Testis (tissue), 3 donors: ENCODE results near the gene JAGN1. TPM values are rescaled to one million over a fixed set of nuclear protein-coding genes. Genes with fewer than 3 reads are reported as not detected.

ENCODE experiments used
- DNase-seq: peaks from one replicate; pipeline ENCODE4 v3.0.0-alpha.2; 2019
- H3K27ac ChIP-seq, 2 donors: fragments of 200-600 bp; sonication (generic); one replicate each; pipeline ENCODE4 v1.5.1; 2019
- H3K27me3 ChIP-seq: fragments of 200-600 bp; sonication (generic); one replicate; pipeline ENCODE4 v1.5.1; 2019
- H3K36me3 ChIP-seq: fragments of 200-600 bp; sonication (generic); one replicate; pipeline ENCODE4 v1.5.1; 2017; ENCODE audit warnings: low read depth; ENCODE audit errors: missing control alignments
- H3K4me1 ChIP-seq: fragments of 200-600 bp; sonication (generic); one replicate; pipeline ENCODE4 v1.5.1; 2019
- H3K4me3 ChIP-seq, 2 donors: fragments of 200-600 bp; sonication (generic); one replicate each; pipeline ENCODE4 v1.5.1; 2017 to 2019
- H3K9me3 ChIP-seq: fragments of 200-600 bp; sonication (generic); one replicate; pipeline ENCODE4 v1.5.1; 2017
- POLR2A ChIP-seq: fragments of 450-650 bp; IDR thresholded peaks from one replicate; pipeline ENCODE4 v1.6.1; 2017; ENCODE audit warnings: antibody characterized with exemption, mild to moderate bottlenecking, moderate library complexity
- WGBS, 2 donors: methylation state at CpG; one replicate each; pipeline ENCODE4 v1.1.5; 2018; 5-methylcytosine and 5-hydroxymethylcytosine counted together
- intact Hi-C: fragments of 100-400 bp; cut with DNase I; formaldehyde crosslinking; loops from one replicate; pipeline ENCODE4 v1.15.1; 2023; ENCODE audit warnings: low total_unique reads
- polyA plus RNA-seq: library from polyadenylated mRNA; stranded (reverse); fragments of 350-450 nt; fragmentation: Illumina TruSeq; extraction: RNeasy Lipid Tissue Mini Kit (QIAGEN cat#74804); gene quantifications from one replicate; pipeline ENCODE4 v1.2.3, GENCODE V29; 2014; ENCODE audit warnings: low read depth, low replicate concordance; ENCODE audit not compliant: insufficient read depth
- total RNA-seq, 2 donors: library from RNA; depleted of rRNA; stranded (reverse); fragments of >200 nt; gene quantifications; one replicate each; pipeline ENCODE4 v1.2.3, GENCODE V29; 2016
- TF ChIP-seq, protein P1 (sequence below), 3 experiments: fragments of 450-650 bp in 2 of 3; fragments of 200-600 bp in 1 of 3; sonication (generic) in 1 of 3; IDR thresholded peaks; one replicate each; pipeline ENCODE4 v1.5.1; 2016 to 2019; ENCODE audit warnings: antibody characterized with exemption in 3 of 3, mild to moderate bottlenecking in 2 of 3, moderate library complexity in 1 of 3

Gene JAGN1
- total and polyA plus RNA-seq, 3 donors from 2014 or later, result 33.3 to 39.8 (median 36.0) TPM

DNA sequence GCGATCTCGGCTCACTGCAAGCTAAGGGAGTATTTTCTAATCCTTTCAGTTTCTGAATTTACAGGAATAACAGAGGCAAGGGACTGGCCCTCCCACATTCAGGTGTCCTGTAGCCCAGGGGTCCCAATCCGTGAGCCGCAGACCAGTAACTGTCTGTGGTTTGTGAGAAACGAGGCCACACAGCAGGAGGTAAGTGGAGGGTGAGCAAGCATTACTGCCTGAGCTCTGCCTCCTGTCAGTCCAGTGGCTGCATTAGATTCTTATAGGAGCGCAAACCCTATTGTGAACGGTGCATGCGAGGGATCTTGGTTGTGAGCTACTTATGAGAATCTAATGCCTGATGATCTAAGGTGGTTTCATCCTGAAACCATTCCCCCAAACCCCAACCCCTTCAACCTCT lies 21.5 kb downstream of the JAGN1 start:
- Histone ChIP-seq H3K27ac (no peak overlapping the region), H3K4me3 (no peak overlapping the region), H3K9me3 (no peaks in the 10 kb centered on the region), H3K27me3 (no peaks in the 10 kb centered on the region), H3K4me1 (peaks cover 17% of the 10 kb centered on the region), H3K36me3 (no peaks in the 10 kb centered on the region)
- intact Hi-C loops, result no loop called here
- TF ChIP-seq, protein P1, sequence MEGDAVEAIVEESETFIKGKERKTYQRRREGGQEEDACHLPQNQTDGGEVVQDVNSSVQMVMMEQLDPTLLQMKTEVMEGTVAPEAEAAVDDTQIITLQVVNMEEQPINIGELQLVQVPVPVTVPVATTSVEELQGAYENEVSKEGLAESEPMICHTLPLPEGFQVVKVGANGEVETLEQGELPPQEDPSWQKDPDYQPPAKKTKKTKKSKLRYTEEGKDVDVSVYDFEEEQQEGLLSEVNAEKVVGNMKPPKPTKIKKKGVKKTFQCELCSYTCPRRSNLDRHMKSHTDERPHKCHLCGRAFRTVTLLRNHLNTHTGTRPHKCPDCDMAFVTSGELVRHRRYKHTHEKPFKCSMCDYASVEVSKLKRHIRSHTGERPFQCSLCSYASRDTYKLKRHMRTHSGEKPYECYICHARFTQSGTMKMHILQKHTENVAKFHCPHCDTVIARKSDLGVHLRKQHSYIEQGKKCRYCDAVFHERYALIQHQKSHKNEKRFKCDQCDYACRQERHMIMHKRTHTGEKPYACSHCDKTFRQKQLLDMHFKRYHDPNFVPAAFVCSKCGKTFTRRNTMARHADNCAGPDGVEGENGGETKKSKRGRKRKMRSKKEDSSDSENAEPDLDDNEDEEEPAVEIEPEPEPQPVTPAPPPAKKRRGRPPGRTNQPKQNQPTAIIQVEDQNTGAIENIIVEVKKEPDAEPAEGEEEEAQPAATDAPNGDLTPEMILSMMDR (IDR thresholded peaks at IDR 0.05), result no peak
- TF ChIP-seq POLR2A, result no peak
- no peak for DNase-seq
- WGBS, 2 donors, result 93 to 99% methylated on average over 5 to 8 of the region's 8 CpGs

- Histone ChIP-seq H3K9me3 (no peaks in the 10 kb centered on the region), H3K27ac (no peak overlapping the region), H3K27me3 (no peaks in the 10 kb centered on the region), H3K36me3 (no peaks in the 10 kb centered on the region), H3K4me1 (peaks cover 21% of the 10 kb centered on the region), H3K4me3 (no peak overlapping the region)
- TF ChIP-seq POLR2A, result no peak
- TF ChIP-seq, protein P1 (IDR thresholded peaks at IDR 0.05), result no peak
- no peak for DNase-seq
- intact Hi-C loops, result no loop called here
- 86 to 91% methylated on average over 7 of the region's 7 CpGs for WGBS, 2 donors
These were observed 22.0 kb downstream of the JAGN1 start for GRCh38 chr3:9912294-9912935.

DNA sequence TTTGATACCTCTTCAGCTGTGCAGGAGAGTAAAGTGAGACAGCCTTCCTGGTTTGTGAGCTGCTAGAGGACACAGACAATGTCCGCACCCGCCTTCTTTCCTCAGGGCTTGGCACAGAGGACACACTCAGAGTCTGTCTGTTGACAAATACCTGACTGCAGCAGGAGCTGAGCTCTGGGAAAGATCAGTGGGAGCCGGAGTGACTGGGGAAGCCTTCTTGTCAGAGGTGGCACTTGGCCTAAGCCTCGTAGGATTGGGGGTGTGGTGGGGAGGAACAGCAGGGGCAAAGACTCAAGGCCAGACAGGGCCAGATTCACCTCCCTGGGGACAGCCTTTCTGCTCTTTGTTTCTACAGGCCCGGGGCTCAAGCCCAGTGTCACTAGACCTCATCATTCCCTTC lies 23.2 kb downstream of the JAGN1 start:
- H3K27ac ChIP-seq, result no peak overlapping the region
- 68 to 74% methylated on average over 4 to 5 of the region's 5 CpGs for WGBS, 2 donors

DNA sequence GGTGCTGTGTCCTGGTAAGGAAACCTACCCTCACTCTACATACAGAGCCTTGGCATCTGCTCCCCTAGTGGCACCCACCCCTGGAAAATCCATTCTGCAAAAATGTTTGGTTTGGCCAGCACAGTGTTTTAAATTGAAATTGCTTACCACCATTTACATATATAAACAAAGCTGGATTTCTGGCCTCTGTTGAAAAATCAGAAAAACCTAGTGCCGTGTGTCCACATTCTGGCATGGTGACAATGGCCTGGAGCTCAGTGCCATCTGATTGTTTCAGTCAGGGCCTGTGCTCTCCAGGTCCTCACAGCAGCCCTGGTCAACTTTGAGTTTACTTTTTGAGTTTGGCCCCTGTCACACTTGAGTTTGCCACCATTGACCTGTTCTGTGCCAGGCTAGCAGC lies 23.6 kb downstream of the JAGN1 start:
- Histone ChIP-seq H3K4me1 (peaks cover 24% of the 10 kb centered on the region), H3K27me3 (no peaks in the 10 kb centered on the region), H3K4me3 (no peak overlapping the region), H3K9me3 (no peaks in the 10 kb centered on the region), H3K27ac (no peak overlapping the region), H3K36me3 (no peaks in the 10 kb centered on the region)
- TF ChIP-seq, protein P1 (IDR thresholded peaks at IDR 0.05), result no peak
- no peak for TF ChIP-seq POLR2A
- no peak for DNase-seq
- WGBS, 2 donors, result 43 to 63% methylated on average over 1 of the region's 1 CpG
- intact Hi-C loops, result no loop called here

More for the DNA sequence above, 23.2 kb downstream of the JAGN1 start:
- H3K36me3 ChIP-seq, result no peaks in the 10 kb centered on the region
- H3K27me3 ChIP-seq, result no peaks in the 10 kb centered on the region
- intact Hi-C loops, result no loop called here
- H3K4me1 ChIP-seq, result peaks cover 24% of the 10 kb centered on the region
- no peak for TF ChIP-seq POLR2A
- TF ChIP-seq, protein P1 (IDR thresholded peaks at IDR 0.05), result no peak
- H3K9me3 ChIP-seq, result no peaks in the 10 kb centered on the region
- no peak overlapping the region for H3K4me3 ChIP-seq
- no peak for DNase-seq
